Gastroesophageal sphincter (tissue), 4 donors: ENCODE measurements around the gene BRIP1. TPM values are rescaled to one million over a fixed set of nuclear protein-coding genes. Genes with fewer than 3 reads are reported as not detected.

Source experiments
- ATAC-seq: fragments of 150-250 bp; one replicate; pipeline ENCODE4 v1.9.1; 2016; ENCODE audit warnings: mild to moderate bottlenecking, moderate library complexity
- H3K27ac ChIP-seq, 4 donors: fragments of 200-600 bp; sonication (generic) in 3 of 4; 1 replicate in 3 of 4; 2 replicates in 1 of 4; pipeline ENCODE4 v1.5.1; 2016 to 2019
- H3K27me3 ChIP-seq: fragments of 200-600 bp; sonication (generic); one replicate; pipeline ENCODE4 v1.5.1; 2019
- H3K36me3 ChIP-seq, 2 donors: fragments of 200-600 bp; sonication (generic); one replicate each; pipeline ENCODE4 v1.5.1; 2019; ENCODE audit warnings: control low read depth in 1 of 2
- H3K4me1 ChIP-seq, 3 donors: fragments of 200-600 bp; sonication (generic); 1 replicate in 2 of 3; 2 replicates in 1 of 3; pipeline ENCODE4 v1.5.1; 2016 to 2019; ENCODE audit warnings: control low read depth in 2 of 3
- H3K4me3 ChIP-seq, 2 donors: fragments of 200-600 bp; sonication (generic); one replicate each; pipeline ENCODE4 v1.5.1; 2019; ENCODE audit warnings: mild to moderate bottlenecking in 1 of 2, moderate library complexity in 1 of 2
- H3K9me3 ChIP-seq, 3 donors: fragments of 200-600 bp; sonication (generic); one replicate each; pipeline ENCODE4 v1.5.1; 2017 to 2019; ENCODE audit warnings: control low read depth in 2 of 3
- CTCF ChIP-seq, 4 experiments: fragments of 200-600 bp in 2 of 4; fragments of 450-650 bp in 2 of 4; sonication (generic) in 1 of 4; IDR thresholded peaks; one replicate each; pipeline ENCODE4 v1.5.1; 2017 to 2019; ENCODE audit warnings: antibody characterized with exemption in 4 of 4, mild to moderate bottlenecking in 2 of 4, moderate library complexity in 2 of 4
- EP300 ChIP-seq: sonication (generic); formaldehyde crosslinking; IDR thresholded peaks from one replicate; pipeline ENCODE4 v1.6.1; 2017; ENCODE audit warnings: antibody characterized with exemption, mild to moderate bottlenecking
- POLR2A ChIP-seq, 2 donors: fragments of 450-650 bp; IDR thresholded peaks; one replicate each; pipeline ENCODE4 v1.6.1; 2017; ENCODE audit warnings: antibody characterized with exemption in 2 of 2, mild to moderate bottlenecking in 2 of 2, moderate library complexity in 1 of 2
- POLR2AphosphoS5 ChIP-seq: sonication (generic); formaldehyde crosslinking; IDR thresholded peaks from one replicate; pipeline ENCODE4 v1.6.1; 2017; ENCODE audit warnings: antibody characterized with exemption
- WGBS, 2 donors: methylation state at CpG; one replicate each; pipeline ENCODE4 v1.1.5; 2018; ENCODE audit warnings: low coverage in 1 of 2; 5-methylcytosine and 5-hydroxymethylcytosine counted together
- total RNA-seq, 4 donors: library from RNA; depleted of rRNA; stranded (reverse); fragments of >200 nt; gene quantifications; one replicate each; pipeline ENCODE4 v1.1.0, GENCODE V29; 2016

BRIP1 gene
- total RNA-seq, 4 donors from 2014 or later, result 0.15 to 1.1 (median 0.29) TPM

GRCh38 chr17:61726977-61727376 lies 136.4 kb downstream of the BRIP1 start:
- 91 to 97% methylated on average over 2 of the region's 2 CpGs for WGBS, 2 donors
- no peak overlapping the region for H3K27ac ChIP-seq
- ATAC-seq, result no peak
- H3K4me1 ChIP-seq, result no peaks in the 10 kb centered on the region
- no peaks in the 10 kb centered on the region for H3K36me3 ChIP-seq
- TF ChIP-seq EP300 (no peak), POLR2AphosphoS5 (no peak), CTCF (IDR thresholded peaks at IDR 0.05) (no peak), POLR2A (IDR thresholded peaks at IDR 0.05) (no peak)
- no peak overlapping the region for H3K4me3 ChIP-seq
- H3K9me3 ChIP-seq, result no peaks in the 10 kb centered on the region
- H3K27me3 ChIP-seq, result no peaks in the 10 kb centered on the region

GRCh38 chr17:61724777-61725176 lies 138.6 kb downstream of the BRIP1 start:
- Histone ChIP-seq H3K4me1 (no peaks in the 10 kb centered on the region), H3K27me3 (no peaks in the 10 kb centered on the region), H3K4me3 (no peak overlapping the region), H3K36me3 (no peaks in the 10 kb centered on the region), H3K9me3 (no peaks in the 10 kb centered on the region), H3K27ac (no peak overlapping the region)
- 42 to 47% methylated on average over 1 of the region's 1 CpG for WGBS, 2 donors
- TF ChIP-seq CTCF (IDR thresholded peaks at IDR 0.05), result no peak
- no peak for TF ChIP-seq POLR2AphosphoS5
- no peak for TF ChIP-seq EP300
- no peak for TF ChIP-seq POLR2A (IDR thresholded peaks at IDR 0.05)
- ATAC-seq, result no peak

GRCh38 chr17:61723914-61724313 lies 139.4 kb downstream of the BRIP1 start:
- no peaks in the 10 kb centered on the region for H3K36me3 ChIP-seq
- H3K27me3 ChIP-seq, result no peaks in the 10 kb centered on the region
- ATAC-seq, result no peak
- no peaks in the 10 kb centered on the region for H3K9me3 ChIP-seq
- no peak overlapping the region for H3K4me3 ChIP-seq
- TF ChIP-seq POLR2A (IDR thresholded peaks at IDR 0.05), result no peak
- TF ChIP-seq CTCF (IDR thresholded peaks at IDR 0.05), result no peak
- no peak for TF ChIP-seq POLR2AphosphoS5
- no peak for TF ChIP-seq EP300
- WGBS, 2 donors, result 100% methylated on average over 1 of the region's 1 CpG
- H3K27ac ChIP-seq, result no peak overlapping the region
- no peaks in the 10 kb centered on the region for H3K4me1 ChIP-seq

GRCh38 chr17:61723183-61723582 lies 140.1 kb downstream of the BRIP1 start:
- Histone ChIP-seq H3K27me3 (no peaks in the 10 kb centered on the region), H3K4me1 (no peaks in the 10 kb centered on the region), H3K4me3 (no peak overlapping the region), H3K9me3 (peaks cover 0 to 5% (median 0%) of the 10 kb centered on the region in 3 donors), H3K36me3 (no peaks in the 10 kb centered on the region), H3K27ac (no peak overlapping the region)
- no peak for ATAC-seq
- TF ChIP-seq POLR2AphosphoS5 (no peak), EP300 (no peak), POLR2A (IDR thresholded peaks at IDR 0.05) (no peak), CTCF (IDR thresholded peaks at IDR 0.05) (no peak)

- Histone ChIP-seq H3K27me3 (no peaks in the 10 kb centered on the region), H3K36me3 (no peaks in the 10 kb centered on the region), H3K4me1 (no peaks in the 10 kb centered on the region), H3K27ac (no peak overlapping the region), H3K9me3 (peaks cover 0 to 10% (median 0%) of the 10 kb centered on the region in 3 donors), H3K4me3 (no peak overlapping the region)
- no peak for ATAC-seq
- TF ChIP-seq EP300 (no peak), POLR2A (IDR thresholded peaks at IDR 0.05) (no peak), POLR2AphosphoS5 (no peak), CTCF (IDR thresholded peaks at IDR 0.05) (no peak)
- WGBS, 2 donors, result 93 to 94% methylated on average over 2 of the region's 2 CpGs
Observed at GRCh38 chr17:61722398-61722797, 140.9 kb downstream of the BRIP1 start.
